PFSK-1 (cell line): ENCODE data around the gene CAND2.

Experiments used
- FOXP2 ChIP-seq: optimal IDR thresholded peaks from 2 replicates; pipeline ENCODE3; 2011; ENCODE audit warnings: borderline replicate concordance, control low read depth, inconsistent platforms; ENCODE audit not compliant: insufficient read depth; ENCODE audit errors: extremely low read length, extremely low read depth
- POLR2AphosphoS5 ChIP-seq: IDR thresholded peaks from 2 replicates; pipeline ENCODE4 v1.6.1; 2012; ENCODE audit warnings: low read depth, mild to moderate bottlenecking, control low read depth, low read length, moderate library complexity
- REST ChIP-seq, 2 experiments: IDR thresholded peaks; 2 replicates each; pipeline versions ENCODE4 v1.6.1 to v1.8.0; 2011 to 2012; ENCODE audit warnings: low read depth in 2 of 2, low read length in 2 of 2, control low read depth in 1 of 2, inconsistent platforms in 1 of 2, mild to moderate bottlenecking in 1 of 2, moderate library complexity in 1 of 2; ENCODE audit not compliant: insufficient read depth in 1 of 2
- SIN3A ChIP-seq: IDR thresholded peaks from 2 replicates; pipeline ENCODE4 v1.6.1; 2012; ENCODE audit warnings: mild to moderate bottlenecking, low read length, moderate library complexity, borderline replicate concordance; ENCODE audit not compliant: insufficient read depth
- TAF1 ChIP-seq: IDR thresholded peaks from 2 replicates; pipeline ENCODE4 v1.6.1; 2012; ENCODE audit warnings: low read length, control low read depth, borderline replicate concordance; ENCODE audit not compliant: insufficient read depth

CAND2 gene

GRCh38 chr3:12791430-12791829 is 5.0 kb upstream of the CAND2 start:
- no peak for TF ChIP-seq POLR2AphosphoS5
- no peak for TF ChIP-seq TAF1
- no peak for TF ChIP-seq SIN3A
- TF ChIP-seq FOXP2 = no peak
- no peak for TF ChIP-seq REST (IDR thresholded peaks at IDR 0.05; ENCODE audit: insufficient read depth in 1 of 2, low read depth in 2 of 2, low read length in 2 of 2)

- no peak for TF ChIP-seq TAF1
- TF ChIP-seq FOXP2 = no peak
- no peak for TF ChIP-seq POLR2AphosphoS5
- TF ChIP-seq SIN3A = no peak
- TF ChIP-seq REST (IDR thresholded peaks at IDR 0.05; ENCODE audit: insufficient read depth in 1 of 2, low read depth in 2 of 2, low read length in 2 of 2) = no peak
Measured at GRCh38 chr3:12793701-12794100, 2.8 kb upstream of the CAND2 start.

- TF ChIP-seq FOXP2 (no peak), REST (IDR thresholded peaks at IDR 0.05; ENCODE audit: insufficient read depth in 1 of 2, low read depth in 2 of 2, low read length in 2 of 2) (no peak)
Measured at GRCh38 chr3:12797124-12797891, 828 bp downstream of the CAND2 start.

- no peak for TF ChIP-seq POLR2AphosphoS5
- TF ChIP-seq FOXP2 = no peak
- no peak for TF ChIP-seq REST (IDR thresholded peaks at IDR 0.05; ENCODE audit: insufficient read depth in 1 of 2, low read depth in 2 of 2, low read length in 2 of 2)
- TF ChIP-seq TAF1 = no peak
- no peak for TF ChIP-seq SIN3A
Measured at GRCh38 chr3:12797892-12798558, 1.5 kb downstream of the CAND2 start.
